GM19238 (cell line): Measurements from ENCODE around the gene ERBB4.

Experiments used
- DNase-seq: peaks from one replicate; pipeline ENCODE4 v3.0.0; 2011; ENCODE audit warnings: low spot score; ENCODE audit not compliant: insufficient read length

Gene ERBB4

GRCh38 chr2:212428681-212429478 is 109.7 kb downstream of the ERBB4 start:
- DNase-seq: no peak

- DNase-seq: no peak
These were observed 111.0 kb downstream of the ERBB4 start for GRCh38 chr2:212427638-212428037.

- DNase-seq: no peak
These were observed 111.8 kb downstream of the ERBB4 start for GRCh38 chr2:212426637-212427412.

- DNase-seq: no peak
These were observed 114.5 kb downstream of the ERBB4 start for GRCh38 chr2:212424082-212424481.

GRCh38 chr2:212423089-212423488 is 115.5 kb downstream of the ERBB4 start:
- DNase-seq: no peak

GRCh38 chr2:212421556-212422334 is 116.9 kb downstream of the ERBB4 start:
- no peak for DNase-seq

- no peak for DNase-seq
These were observed 122.5 kb downstream of the ERBB4 start for GRCh38 chr2:212416086-212416485.

GRCh38 chr2:212414767-212415211 is 123.8 kb downstream of the ERBB4 start:
- no peak for DNase-seq

GRCh38 chr2:212409560-212409959 is 129.0 kb downstream of the ERBB4 start:
- no peak for DNase-seq

- DNase-seq: no peak
These were observed 130.1 kb downstream of the ERBB4 start for GRCh38 chr2:212408524-212408923.

- DNase-seq: no peak
These were observed 131.9 kb downstream of the ERBB4 start for GRCh38 chr2:212406716-212407115.

GRCh38 chr2:212402316-212402715 is 136.3 kb downstream of the ERBB4 start:
- DNase-seq: no peak

GRCh38 chr2:212398316-212398715 is 140.3 kb downstream of the ERBB4 start:
- DNase-seq: no peak

GRCh38 chr2:212392544-212392943 is 146.1 kb downstream of the ERBB4 start:
- no peak for DNase-seq

GRCh38 chr2:212392043-212392442 is 146.6 kb downstream of the ERBB4 start:
- no peak for DNase-seq

- no peak for DNase-seq
These were observed 151.5 kb downstream of the ERBB4 start for GRCh38 chr2:212387146-212387545.

- no peak for DNase-seq
These were observed 153.4 kb downstream of the ERBB4 start for GRCh38 chr2:212385241-212385640.

GRCh38 chr2:212384027-212384426 is 154.6 kb downstream of the ERBB4 start:
- DNase-seq: no peak

GRCh38 chr2:212381428-212382102 is 157.0 kb downstream of the ERBB4 start:
- no peak for DNase-seq

GRCh38 chr2:212379103-212379502 is 159.5 kb downstream of the ERBB4 start:
- no peak for DNase-seq

- DNase-seq: no peak
These were observed 171.2 kb downstream of the ERBB4 start for GRCh38 chr2:212367431-212367830.
